Measurements from ENCODE around the gene TOP1.
A peak's percentile ranks its signal among the peaks of the same experiment; 100 is the strongest.

DNA sequence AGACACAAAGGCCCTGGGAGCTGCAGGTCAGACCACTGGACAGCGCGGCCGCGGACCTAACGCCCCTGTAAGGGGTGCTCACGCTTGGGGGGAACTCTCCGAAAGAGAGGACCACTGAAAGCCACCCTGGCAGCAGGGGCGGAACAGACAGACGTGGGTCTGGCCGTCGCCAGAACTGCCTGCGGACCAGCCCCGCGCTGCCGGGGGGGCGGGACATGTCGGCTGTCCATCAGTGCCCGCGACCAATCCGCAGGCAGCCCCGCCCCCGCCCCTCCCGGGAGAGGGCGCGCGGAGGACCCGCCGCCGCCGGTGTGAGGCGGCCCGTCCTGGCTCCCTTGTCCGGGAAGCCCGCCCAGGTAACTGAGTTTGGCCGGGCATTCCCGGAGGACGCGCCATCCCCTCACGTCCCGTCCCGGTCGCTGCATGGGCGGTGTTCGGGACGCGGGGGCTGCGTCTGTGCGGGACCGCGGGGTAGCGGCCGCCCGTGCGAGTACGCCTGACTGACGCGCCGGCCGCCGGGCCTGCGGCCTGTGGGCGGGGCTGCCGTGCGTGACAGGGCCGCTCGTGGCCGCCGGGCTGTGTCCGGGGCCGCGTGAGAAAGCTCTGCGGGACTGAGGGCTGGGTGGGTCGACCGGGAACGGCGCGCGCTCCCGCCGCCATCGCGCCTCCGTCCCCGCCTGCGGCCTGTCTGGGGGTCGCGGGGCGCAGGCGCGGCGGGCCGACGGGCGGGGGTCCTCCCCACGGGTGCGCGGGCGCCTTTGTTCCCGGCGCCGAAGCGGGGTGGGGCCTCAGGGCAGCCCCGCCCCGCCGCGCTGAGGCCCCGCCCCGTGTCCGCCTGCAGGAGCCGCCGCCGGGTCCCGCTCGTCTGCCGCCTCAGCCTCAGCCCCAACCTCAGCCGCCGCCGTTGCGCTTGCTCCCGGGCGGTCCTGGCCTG lies 108.3 kb downstream of the TOP1 start, which contains the start of gene PLCG1:
- TF ChIP-seq, protein P1, sequence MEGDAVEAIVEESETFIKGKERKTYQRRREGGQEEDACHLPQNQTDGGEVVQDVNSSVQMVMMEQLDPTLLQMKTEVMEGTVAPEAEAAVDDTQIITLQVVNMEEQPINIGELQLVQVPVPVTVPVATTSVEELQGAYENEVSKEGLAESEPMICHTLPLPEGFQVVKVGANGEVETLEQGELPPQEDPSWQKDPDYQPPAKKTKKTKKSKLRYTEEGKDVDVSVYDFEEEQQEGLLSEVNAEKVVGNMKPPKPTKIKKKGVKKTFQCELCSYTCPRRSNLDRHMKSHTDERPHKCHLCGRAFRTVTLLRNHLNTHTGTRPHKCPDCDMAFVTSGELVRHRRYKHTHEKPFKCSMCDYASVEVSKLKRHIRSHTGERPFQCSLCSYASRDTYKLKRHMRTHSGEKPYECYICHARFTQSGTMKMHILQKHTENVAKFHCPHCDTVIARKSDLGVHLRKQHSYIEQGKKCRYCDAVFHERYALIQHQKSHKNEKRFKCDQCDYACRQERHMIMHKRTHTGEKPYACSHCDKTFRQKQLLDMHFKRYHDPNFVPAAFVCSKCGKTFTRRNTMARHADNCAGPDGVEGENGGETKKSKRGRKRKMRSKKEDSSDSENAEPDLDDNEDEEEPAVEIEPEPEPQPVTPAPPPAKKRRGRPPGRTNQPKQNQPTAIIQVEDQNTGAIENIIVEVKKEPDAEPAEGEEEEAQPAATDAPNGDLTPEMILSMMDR (IDR thresholded peaks at IDR 0.05 in 4 of 5, conservative IDR thresholded peaks at IDR 0.05 in 1 of 5) = peak in 1 of 5 experiments; percentile 18
- peak; percentile 82 to 83 for TF ChIP-seq POLR2A (IDR thresholded peaks at IDR 0.05)
